ENCODE measurements around the gene CDC42EP5. TPM values are rescaled to one million over a fixed set of nuclear protein-coding genes. Genes with fewer than 3 reads are reported as not detected.

The CDC42EP5 gene
- total RNA-seq, 2 experiments from 2014 or later: 0.45 to 0.83 TPM

- POLR2A ChIA-PET: interaction anchor here (0.8 to 2.4 kb wide), 3 partner anchors 11 to 38 kb away, joined by 3 to 15 read pairs (median 3); partner anchors contain the start of gene LENG8
- intact Hi-C loops (cut with micrococcal nuclease): no loop called here
- no peak for DNase-seq
- H3K4me1 Mint-ChIP-seq (ENCODE audit: low read depth): peaks cover 16% of the 10 kb centered on the region
- H3K27ac Mint-ChIP-seq: no peak overlapping the region
- no peaks in the 10 kb centered on the region for H3K9me3 Mint-ChIP-seq
- TF ChIP-seq CTCF (IDR thresholded peaks at IDR 0.05): no peak
- peaks cover 1% of the 10 kb centered on the region for H3K36me3 Mint-ChIP-seq (ENCODE audit: low read depth)
- no peak for ATAC-seq
- H3K4me3 Mint-ChIP-seq: no peak overlapping the region
- CTCF ChIA-PET: no interaction called here
- H3K27me3 Mint-ChIP-seq: no peaks in the 10 kb centered on the region
Observed at GRCh38 chr19:54436628-54437252, 36.4 kb downstream of the CDC42EP5 start.

- Mint-ChIP-seq H3K27ac (no peak overlapping the region), H3K4me3 (no peak overlapping the region), H3K4me1 (ENCODE audit: low read depth) (peaks cover 17% of the 10 kb centered on the region), H3K9me3 (no peaks in the 10 kb centered on the region), H3K36me3 (ENCODE audit: low read depth) (peaks cover 1% of the 10 kb centered on the region), H3K27me3 (no peaks in the 10 kb centered on the region)
- ChIA-PET POLR2A (interaction anchor here (0.8 kb wide), 1 partner anchor 15 kb away, joined by 3 read pairs; no protein-coding TSS in a partner anchor), CTCF (no interaction called here)
- no peak for TF ChIP-seq CTCF (IDR thresholded peaks at IDR 0.05)
- no peak for ATAC-seq
- no peak for DNase-seq
- intact Hi-C loops (cut with micrococcal nuclease): no loop called here
Observed at GRCh38 chr19:54436031-54436523, 37.0 kb downstream of the CDC42EP5 start.

- no peak for TF ChIP-seq CTCF (IDR thresholded peaks at IDR 0.05)
- ChIA-PET CTCF (no interaction called here), POLR2A (no interaction called here)
- no peak for DNase-seq
- Mint-ChIP-seq H3K4me3 (no peak overlapping the region), H3K27me3 (no peaks in the 10 kb centered on the region), H3K36me3 (ENCODE audit: low read depth) (peaks cover 1% of the 10 kb centered on the region), H3K4me1 (ENCODE audit: low read depth) (peaks cover 17% of the 10 kb centered on the region), H3K27ac (no peak overlapping the region), H3K9me3 (no peaks in the 10 kb centered on the region)
- intact Hi-C loops (cut with micrococcal nuclease): no loop called here
- ATAC-seq: no peak
Observed at GRCh38 chr19:54435551-54436016, 37.5 kb downstream of the CDC42EP5 start.

GRCh38 chr19:54434873-54435214, 38.3 kb downstream of the CDC42EP5 start:
- intact Hi-C loops (cut with micrococcal nuclease): no loop called here
- no peak for TF ChIP-seq CTCF (IDR thresholded peaks at IDR 0.05)
- no peaks in the 10 kb centered on the region for H3K9me3 Mint-ChIP-seq
- peaks cover 1% of the 10 kb centered on the region for H3K36me3 Mint-ChIP-seq (ENCODE audit: low read depth)
- ATAC-seq (peak; percentile 19), DNase-seq (peak; percentile 27)
- no peak overlapping the region for H3K4me3 Mint-ChIP-seq
- H3K27ac Mint-ChIP-seq: no peak overlapping the region
- ChIA-PET CTCF (no interaction called here), POLR2A (no interaction called here)
- H3K4me1 Mint-ChIP-seq (ENCODE audit: low read depth): peaks cover 17% of the 10 kb centered on the region
- H3K27me3 Mint-ChIP-seq: no peaks in the 10 kb centered on the region

- H3K9me3 Mint-ChIP-seq: no peaks in the 10 kb centered on the region
- ATAC-seq: no peak
- peaks cover 2% of the 10 kb centered on the region for H3K27me3 Mint-ChIP-seq
- peaks cover 1% of the 10 kb centered on the region for H3K36me3 Mint-ChIP-seq (ENCODE audit: low read depth)
- DNase-seq: no peak
- H3K4me1 Mint-ChIP-seq (ENCODE audit: low read depth): peaks cover 15% of the 10 kb centered on the region
- CTCF ChIA-PET: no interaction called here
- H3K4me3 Mint-ChIP-seq: no peak overlapping the region
- intact Hi-C loops (cut with micrococcal nuclease): no loop called here
- TF ChIP-seq CTCF (IDR thresholded peaks at IDR 0.05): no peak
- POLR2A ChIA-PET: interaction anchor here (1.2 kb wide), 1 partner anchor 14 kb away, joined by 3 read pairs; no protein-coding TSS in a partner anchor
- H3K27ac Mint-ChIP-seq: no peak overlapping the region
Observed at GRCh38 chr19:54434112-54434872, 38.8 kb downstream of the CDC42EP5 start.
